RKO (cell line): ENCODE data around the gene ATE1.
"Not testable (repeated sequence)": the region's sequence is repeated elsewhere in the genome, so short reads cannot be mapped to it uniquely, and the experiment has no call there.

Experiments
- DNase-seq: peaks from one replicate; pipeline ENCODE4 v3.0.0-alpha.2; 2016; ENCODE audit warnings: low spot score

Gene ATE1

GRCh38 chr10:121927841-121928527 is at the start of gene ATE1:
TSS of gene ATE1 (minus strand) at chr10:121928031. CDS start at chr10:121927949, 82 bp downstream.
- peak; percentile 90 for DNase-seq

- DNase-seq = no peak
These were observed 48.8 kb upstream of the ATE1 start for GRCh38 chr10:121976607-121977006.

DNA sequence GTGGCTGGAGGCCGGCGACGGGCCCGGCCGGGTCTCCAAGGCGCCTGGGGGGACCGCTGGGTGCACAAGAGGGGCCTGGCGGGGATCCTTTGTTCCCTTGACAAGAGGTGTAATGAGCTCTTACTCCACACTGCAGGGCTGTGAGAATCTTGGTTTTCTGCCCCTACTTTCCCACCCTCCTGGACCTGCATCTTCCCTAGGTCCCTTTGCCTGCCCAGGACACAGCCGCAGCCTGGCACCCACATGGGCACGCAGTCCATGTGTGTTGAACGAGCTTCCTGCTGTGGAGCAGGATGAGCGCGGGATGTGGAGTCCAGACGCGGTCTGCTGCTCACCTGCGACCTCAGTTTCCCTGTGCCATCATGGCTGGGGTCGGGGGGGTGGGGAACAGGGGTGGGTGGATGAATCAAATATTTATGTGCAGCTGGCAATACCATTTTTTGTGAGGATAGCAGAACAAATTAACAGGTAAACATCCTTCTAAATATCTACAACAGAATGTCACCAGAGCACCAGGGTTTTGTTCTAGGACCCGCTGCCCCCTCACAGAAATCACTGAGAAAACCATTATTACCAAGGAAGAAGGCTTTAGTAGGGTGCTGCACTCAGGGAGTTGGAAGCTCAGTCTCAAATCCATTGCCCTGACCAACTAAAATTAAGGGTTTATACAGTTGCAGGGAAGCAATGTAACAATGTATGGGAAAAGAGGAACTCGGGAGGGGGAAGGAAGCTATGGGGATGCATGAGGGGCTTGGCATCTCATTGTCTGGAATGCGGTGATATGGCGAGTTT is 47.7 kb upstream of the ATE1 start:
- no peak for DNase-seq

- DNase-seq = peak; percentile 81
These were observed 46.9 kb upstream of the ATE1 start, which contains the start of gene NSMCE4A for GRCh38 chr10:121974535-121975294. TSS of gene NSMCE4A (minus strand) at chr10:121975217. CDS start at chr10:121975165, 52 bp downstream.

- no peak for DNase-seq
These were observed 46.2 kb upstream of the ATE1 start for GRCh38 chr10:121974019-121974534.

DNA sequence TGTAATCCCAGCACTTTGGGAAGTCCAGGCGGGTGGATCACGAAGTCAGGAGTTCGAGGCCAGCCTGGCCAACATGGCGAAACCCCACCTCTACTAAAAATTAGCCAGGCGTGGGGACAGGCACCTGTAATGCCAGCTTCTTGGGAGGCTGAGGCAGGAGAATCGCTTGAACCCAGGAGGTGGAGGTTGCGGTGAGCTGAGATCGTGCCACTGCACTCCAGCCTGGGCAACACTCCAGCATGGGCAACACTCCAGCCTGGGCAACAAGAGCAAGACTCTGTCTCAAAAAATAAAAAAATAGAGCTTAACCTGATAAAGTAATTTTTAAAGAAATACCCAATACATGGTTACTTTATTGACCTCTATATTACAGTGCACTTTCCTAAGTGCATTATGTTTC is 41.3 kb upstream of the ATE1 start:
- DNase-seq = not testable (repeated sequence)

- DNase-seq = no peak
These were observed 38.2 kb upstream of the ATE1 start for GRCh38 chr10:121965996-121966395.

DNA sequence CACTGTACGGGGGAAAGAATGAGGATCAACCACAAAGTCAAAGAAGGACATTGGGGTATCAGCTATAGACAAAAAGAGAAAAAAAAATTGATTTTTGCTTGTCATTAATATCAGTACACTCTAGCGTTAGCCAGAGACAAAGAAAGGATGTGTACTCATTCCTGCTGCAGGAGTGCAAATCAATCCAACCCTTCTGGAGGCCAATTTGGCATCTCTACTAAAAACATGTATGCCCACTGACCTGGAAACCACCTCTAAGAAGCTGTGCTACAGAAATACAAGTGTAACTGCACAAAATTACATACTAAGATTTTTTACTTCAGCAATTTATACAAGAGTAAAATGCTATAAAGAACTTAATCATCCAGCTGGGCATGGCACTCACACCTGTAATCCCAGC is 33.6 kb upstream of the ATE1 start:
- no peak for DNase-seq

DNA sequence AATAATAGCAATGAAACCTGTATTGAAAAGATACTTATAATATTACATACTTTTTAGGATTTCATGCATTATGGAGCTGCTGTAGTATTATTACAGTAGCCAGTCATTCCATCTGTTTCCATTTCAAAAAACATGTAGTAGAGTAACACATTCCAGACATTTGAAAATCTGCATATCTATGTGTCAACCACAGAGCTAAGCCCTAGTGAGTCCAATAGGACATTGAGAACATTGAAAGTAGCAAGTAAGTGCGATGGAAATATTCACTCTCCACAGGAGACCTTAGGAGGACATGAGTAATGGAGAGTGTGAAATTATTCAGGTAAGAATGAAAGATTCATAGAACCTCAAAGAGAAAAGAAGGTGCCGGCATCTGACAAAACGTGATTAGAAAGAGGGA is 31.8 kb upstream of the ATE1 start:
- no peak for DNase-seq

DNA sequence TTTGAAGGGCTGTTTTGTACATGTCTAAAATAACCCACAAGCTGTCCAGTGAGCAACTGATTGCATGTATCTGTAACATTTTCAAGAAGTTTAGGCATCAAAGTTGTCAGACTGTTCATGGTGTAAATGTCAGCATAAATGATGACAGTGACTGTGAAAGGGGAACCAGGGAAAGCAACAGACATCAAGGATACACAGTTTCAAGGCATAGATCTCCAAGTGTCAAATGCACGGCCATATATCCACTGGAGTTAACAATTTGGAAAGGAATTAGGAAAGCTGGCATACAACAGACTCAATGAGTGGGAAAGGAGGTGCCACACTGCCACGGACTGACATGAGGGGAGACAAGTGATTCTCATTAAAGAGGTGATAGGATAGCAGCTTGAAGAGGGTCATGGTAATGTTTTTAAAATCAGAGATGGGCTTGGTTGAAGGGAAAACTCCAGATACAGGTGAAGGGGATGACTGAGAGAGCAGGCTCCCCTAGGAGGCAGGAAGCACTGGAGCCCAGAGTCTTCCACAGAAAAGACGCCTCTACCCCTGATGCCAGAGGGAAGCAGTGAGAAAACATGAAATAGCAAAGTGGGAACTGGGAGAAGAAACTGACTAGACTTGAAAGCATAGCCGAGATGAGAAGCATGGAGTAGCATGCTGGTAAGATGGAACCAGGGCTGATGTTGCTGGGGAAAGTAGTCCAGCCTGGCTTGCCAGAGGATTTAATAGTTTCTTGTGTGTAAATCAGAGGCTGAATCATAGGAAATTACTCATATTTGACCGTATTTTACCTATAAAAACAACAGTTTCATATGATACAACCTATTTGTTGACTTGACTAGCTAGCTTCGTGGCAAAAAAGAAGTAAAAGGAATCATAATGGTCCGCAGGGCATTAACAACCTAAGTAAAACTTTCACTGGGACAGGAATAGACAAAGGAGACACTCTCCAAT is 28.6 kb upstream of the ATE1 start:
- peak; percentile 75 for DNase-seq

GRCh38 chr10:121952226-121952625 is 24.4 kb upstream of the ATE1 start:
- DNase-seq = no peak

- DNase-seq = no peak
These were observed 21.6 kb upstream of the ATE1 start for GRCh38 chr10:121949451-121949850.

DNA sequence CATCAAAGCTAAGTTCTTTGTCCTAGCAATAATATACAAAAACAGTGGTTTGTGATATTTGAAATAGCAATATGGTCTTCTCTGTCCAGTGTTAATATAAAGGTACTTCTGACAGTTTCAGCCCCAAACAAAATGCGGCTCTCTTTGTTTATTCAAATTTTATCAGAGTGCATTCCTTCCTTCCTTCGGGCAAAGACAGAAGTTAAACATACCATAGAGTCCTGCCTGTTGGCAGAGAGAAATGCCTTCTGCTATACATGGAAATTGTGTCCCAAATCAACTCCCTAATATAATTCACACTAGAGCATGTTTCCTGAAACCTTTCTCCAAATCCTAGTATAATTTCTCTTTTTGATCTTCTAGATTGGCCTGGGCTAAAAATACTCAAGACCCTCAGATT is 21.2 kb upstream of the ATE1 start:
- no peak for DNase-seq

DNA sequence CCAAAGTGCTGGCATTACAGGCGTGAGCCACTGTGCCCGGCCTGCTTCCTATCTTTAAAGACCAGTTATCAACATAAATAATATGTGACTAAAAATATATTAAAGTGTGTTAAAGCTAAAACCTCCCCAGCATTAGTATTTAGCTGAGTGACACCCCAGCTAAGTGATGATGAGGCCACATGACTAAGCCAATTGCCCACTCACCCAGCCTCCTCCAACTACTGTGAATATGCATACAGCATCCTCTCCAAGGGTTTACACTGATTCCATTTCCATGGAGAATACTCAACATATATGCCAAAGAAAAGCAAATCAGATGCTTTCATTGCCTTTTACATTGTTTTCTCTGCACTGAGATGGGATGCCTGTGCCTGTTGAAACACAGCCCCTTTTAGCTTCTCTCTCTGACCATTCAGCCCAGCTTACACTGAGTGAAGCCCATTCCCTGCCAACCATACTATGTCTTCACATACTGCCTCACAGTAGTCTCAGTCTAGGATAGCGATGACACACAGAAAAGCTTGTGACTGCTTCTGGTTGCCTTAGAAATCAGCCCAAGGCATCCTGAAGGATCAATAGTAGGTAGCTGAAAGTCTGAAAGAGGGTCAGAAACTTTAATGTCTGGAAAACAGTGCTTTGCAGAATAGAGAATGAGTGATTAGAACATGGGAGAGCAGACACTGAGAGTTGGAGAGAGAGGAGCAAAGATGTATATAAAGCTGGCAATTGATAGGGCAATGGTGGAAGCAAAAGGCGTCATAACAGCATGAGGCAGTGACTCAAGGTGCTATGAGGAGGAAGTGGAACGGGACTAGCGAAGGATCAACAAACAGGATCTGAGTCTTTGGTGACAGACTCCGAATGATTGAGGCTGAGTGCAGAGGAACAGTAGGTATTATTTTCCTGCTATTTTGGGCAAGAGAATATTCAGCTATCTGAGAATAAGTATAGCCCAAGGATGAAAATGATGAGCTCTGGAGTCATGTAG is 19.8 kb upstream of the ATE1 start:
- DNase-seq = peak; percentile 71

DNA sequence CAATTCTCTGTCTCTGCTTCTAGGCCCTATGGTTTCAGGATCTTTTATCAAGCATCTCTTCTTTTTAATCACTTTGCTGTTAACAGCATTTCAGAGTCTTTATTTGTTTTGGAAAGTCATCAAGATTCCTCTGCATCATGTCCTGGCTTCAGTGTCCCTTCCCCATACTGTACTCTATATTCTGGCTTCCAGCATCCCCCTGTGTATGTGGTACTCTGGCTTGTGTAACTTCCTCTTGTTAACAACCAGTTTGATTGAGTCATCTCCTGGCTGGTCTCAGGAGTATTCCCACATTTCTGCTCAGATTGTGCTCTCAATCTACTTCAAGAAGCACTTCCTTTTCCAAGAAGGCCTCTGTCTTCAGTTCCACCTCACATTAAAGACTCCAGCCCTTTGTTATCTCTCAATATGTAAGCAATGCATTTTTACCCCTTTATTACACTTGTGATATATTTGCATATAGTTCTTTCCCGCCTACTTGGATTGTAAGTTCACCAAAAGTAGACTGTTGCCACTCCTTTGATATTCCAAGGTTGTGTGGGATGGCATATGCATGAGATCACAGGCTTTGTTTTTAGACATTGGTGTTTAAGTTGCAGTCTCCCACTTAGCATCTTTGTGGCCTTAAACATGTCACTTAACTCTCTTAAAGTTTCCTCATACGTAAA is 15.1 kb upstream of the ATE1 start:
- peak; percentile 26 for DNase-seq

DNA sequence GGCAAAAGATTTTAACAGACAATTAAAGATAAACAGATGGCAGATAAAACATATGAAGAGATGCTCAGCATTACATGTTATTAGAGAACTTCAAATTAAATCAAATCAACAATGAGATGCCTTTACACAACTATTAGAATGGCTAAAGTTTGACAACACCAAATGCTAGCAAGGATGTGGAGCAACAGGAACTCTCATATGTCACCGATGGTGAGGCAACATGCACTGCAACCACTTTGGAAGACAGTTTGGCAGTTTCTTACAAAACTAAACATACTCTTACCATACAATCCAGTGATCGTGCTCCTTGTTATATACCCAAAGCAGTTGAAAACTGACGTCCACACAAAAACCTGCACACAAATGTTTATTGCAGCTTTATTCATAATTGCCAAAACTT is 13.7 kb upstream of the ATE1 start:
- DNase-seq = no peak

DNA sequence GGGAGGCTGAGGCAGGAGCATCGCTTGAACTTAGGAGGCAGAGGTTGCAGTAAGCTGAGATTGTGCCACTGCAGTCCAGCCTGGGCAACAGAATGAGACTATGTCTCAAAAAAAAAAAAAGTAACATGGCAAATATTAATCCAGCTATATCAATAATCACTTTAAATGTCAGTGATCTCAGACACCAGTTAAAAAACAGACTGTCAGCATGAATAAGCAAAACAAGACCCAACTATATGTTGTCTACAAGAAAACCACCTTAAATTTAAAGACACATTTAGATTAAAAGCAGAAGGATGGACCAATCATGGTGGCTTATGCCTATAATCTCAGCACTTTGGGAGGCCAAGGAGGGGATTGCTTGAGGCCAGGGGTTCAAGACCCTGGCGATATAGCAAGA is 8.5 kb upstream of the ATE1 start:
- no peak for DNase-seq

GRCh38 chr10:121935702-121936101 is 7.9 kb upstream of the ATE1 start:
- DNase-seq = no peak

GRCh38 chr10:121930268-121931085 is 2.6 kb upstream of the ATE1 start:
- not testable (repeated sequence) for DNase-seq
